ENCODE measurements around the gene GRIK4. TPM values are rescaled to one million over a fixed set of nuclear protein-coding genes. Genes with fewer than 3 reads are reported as not detected.

Gene GRIK4
- total and polyA plus RNA-seq, 9 of the 15 experiments (the other 6 are each of a cell fraction or from before 2014, with no cell fraction given), result not detected

GRCh38 chr11:120601536-120601935 lies 90.0 kb downstream of the GRIK4 start:
- intact Hi-C loops (cut with micrococcal nuclease), result no loop called here
- DNase-seq (ENCODE audit: extremely low read depth in 1 of 4, low spot score in 3 of 4) (no peak), FAIRE-seq (no peak), ATAC-seq (no peak)
- ChIA-PET CTCF (ENCODE audit: low intra/inter-chr PET ratio) (no interaction called here), POLR2A (interaction anchor here (0.8 kb wide), 1 partner anchor 18 kb away, joined by 5 read pairs; no protein-coding TSS in a partner anchor)
- Histone ChIP-seq H3K27me3 (ENCODE audit: control insufficient read depth in 2 of 2, insufficient read depth in 2 of 2, low read length in 2 of 2) (peaks cover 27 to 72% of the 10 kb centered on the region in 2 experiments; a peak in 4 of 5 replicates), H3K9ac (ENCODE audit: insufficient read depth in 1 of 2, low read depth in 2 of 2, low read length in 2 of 2) (no peak overlapping the region), H4K20me1 (replicated peaks; ENCODE audit: control insufficient read depth, insufficient read depth, low read length) (peaks cover 16% of the 10 kb centered on the region; the same call in 1 of the 2 replicates), H3K4me2 (ENCODE audit: insufficient read depth, low read length) (no peak overlapping the region), H3K4me3 (no peak overlapping the region), H2AFZ (ENCODE audit: low read depth, low read length) (no peak overlapping the region), H3K36me3 (ENCODE audit: control insufficient read depth, insufficient read depth, low read length) (no peaks in the 10 kb centered on the region), H3K9me3 (replicated peaks; ENCODE audit: control insufficient read depth, insufficient read depth, low read depth, low read length) (no peaks in the 10 kb centered on the region; the same call in 1 of the 2 replicates), H3K27ac (ENCODE audit: extremely low read depth, low read depth, low read length) (no peak overlapping the region), H3K79me2 (ENCODE audit: control insufficient read depth, insufficient read depth, low read length) (no peaks in the 10 kb centered on the region), H3K9me1 (ENCODE audit: control insufficient read depth, insufficient read depth, low read length) (no peaks in the 10 kb centered on the region), H3K4me1 (replicated peaks in 1 of 2; ENCODE audit: control insufficient read depth in 2 of 2, insufficient read depth in 2 of 2, low read length in 2 of 2) (no peaks in the 10 kb centered on the region; a peak in 2 of 5 replicates)
- TF ChIP-seq PATZ1 (CRISPR knock-in tag; IDR thresholded peaks at IDR 0.05; ENCODE audit: borderline replicate concordance) (no peak), MEIS2 (IDR thresholded peaks at IDR 0.05; ENCODE audit: partially characterized antibody) (no peak), CC2D1A (IDR thresholded peaks at IDR 0.05) (no peak), NELFE (IDR thresholded peaks at IDR 0.05; ENCODE audit: insufficient read depth, insufficient read length) (no peak), ZNF644 (tag; IDR thresholded peaks at IDR 0.05; ENCODE audit: low read depth) (no peak), XRCC3 (IDR thresholded peaks at IDR 0.05) (no peak), SNIP1 (IDR thresholded peaks at IDR 0.05; ENCODE audit: low read depth) (no peak), LEF1 (IDR thresholded peaks at IDR 0.05) (no peak), THRA (IDR thresholded peaks at IDR 0.05) (no peak), HNRNPK (IDR thresholded peaks at IDR 0.05; ENCODE audit: low read depth, low read length, poor library complexity, severe bottlenecking) (no peak)
- WGBS (ENCODE audit: insufficient coverage, low coverage, missing lambda C conversion rate), result 0% methylated on average over 3 of the region's 4 CpGs
- in situ Hi-C loops (cut with MboI), result no loop called here
- BruUV-seq (replicated peaks), result no TSS peak

Data from K562 (cell line).